Effector memory CD8-positive, alpha-beta T cell (primary cell): ENCODE data around the gene ESRP2.
A peak's percentile ranks its signal among the peaks of the same experiment; 100 is the strongest.

Experiments
- ATAC-seq: fragments of 150-1000 bp; cut with Tn5 transposase; replicated peaks from 2 replicates; pipeline ENCODE4 v1.10.0; 2021; ENCODE audit warnings: mild to moderate bottlenecking, moderate library complexity
- DNase-seq, 3 experiments: peaks; one replicate each; pipeline ENCODE4 v3.0.0; 2021
- H3K27ac Mint-ChIP-seq, 2 donors: one replicate each; pipeline ENCODE4 v1.8.0; 2022; ENCODE audit warnings: mild to moderate bottlenecking in 2 of 2, mixed read lengths in 2 of 2, moderate library complexity in 2 of 2
- H3K27me3 Mint-ChIP-seq, 2 donors: one replicate each; pipeline ENCODE4 v1.8.0; 2022; ENCODE audit warnings: mixed read lengths in 2 of 2
- H3K36me3 Mint-ChIP-seq: one replicate; pipeline ENCODE4 v1.8.0; 2022; ENCODE audit warnings: mild to moderate bottlenecking, moderate library complexity, mixed read lengths; ENCODE audit not compliant: insufficient read depth
- H3K4me1 Mint-ChIP-seq, 2 donors: one replicate each; pipeline ENCODE4 v1.8.0; 2022; ENCODE audit warnings: low read depth in 2 of 2, mixed read lengths in 2 of 2
- H3K4me3 Mint-ChIP-seq, 2 donors: one replicate each; pipeline ENCODE4 v1.8.0; 2022; ENCODE audit warnings: mild to moderate bottlenecking in 2 of 2, mixed read lengths in 2 of 2, moderate library complexity in 2 of 2
- H3K9me3 Mint-ChIP-seq, 2 donors: one replicate each; pipeline ENCODE4 v1.8.0; 2022; ENCODE audit warnings: mixed read lengths in 2 of 2
- total RNA-seq, 9 experiments: gene quantifications; one replicate each; lab custom pipeline; 2026; lab: John Stamatoyannopoulos, UW

Gene ESRP2
- total RNA-seq = 0 to 1.4 (median 0.13) reads per million in 9 experiments

- Mint-ChIP-seq H3K9me3 (no peaks in the 10 kb centered on the region), H3K4me3 (peak within 1 kb of the TSS; percentile 93 to 98), H3K36me3 (peaks cover 40% of the 10 kb centered on the region), H3K27me3 (no peaks in the 10 kb centered on the region), H3K27ac (peak within 1 kb of the TSS; percentile 64 to 76), H3K4me1 (peaks cover 24 to 27% of the 10 kb centered on the region in 2 donors)
- DNase-seq (no peak), ATAC-seq (no peak)
Observed at GRCh38 chr16:68235887-68236136, at the start of gene ESRP2. Gene ESRP2, minus strand, starts transcription at chr16:68236127. Its CDS starts 82 bp downstream, at chr16:68236045.

- Mint-ChIP-seq H3K27me3 (no peaks in the 10 kb centered on the region), H3K36me3 (peaks cover 43% of the 10 kb centered on the region), H3K27ac (peak overlapping the region; percentile 85 to 88), H3K9me3 (no peaks in the 10 kb centered on the region), H3K4me3 (peak overlapping the region; percentile 61 to 79), H3K4me1 (peaks cover 67 to 78% of the 10 kb centered on the region in 2 donors)
- ATAC-seq (no peak), DNase-seq (no peak)
Observed at GRCh38 chr16:68285683-68286082, 49.8 kb upstream of the ESRP2 start.

GRCh38 chr16:68284847-68285246 lies 48.9 kb upstream of the ESRP2 start:
- Mint-ChIP-seq H3K27me3 (no peaks in the 10 kb centered on the region), H3K9me3 (no peaks in the 10 kb centered on the region), H3K27ac (peak overlapping the region; percentile 85 to 88), H3K4me3 (peak overlapping the region; percentile 61 to 77), H3K36me3 (peaks cover 45% of the 10 kb centered on the region), H3K4me1 (peaks cover 62 to 72% of the 10 kb centered on the region in 2 donors)
- peak; percentile 4 for ATAC-seq
- DNase-seq = no peak

- DNase-seq (no peak), ATAC-seq (peak; percentile 38)
- Mint-ChIP-seq H3K27ac (peak overlapping the region; percentile 85 to 88), H3K36me3 (peaks cover 51% of the 10 kb centered on the region), H3K27me3 (no peaks in the 10 kb centered on the region), H3K4me1 (peaks cover 56 to 67% of the 10 kb centered on the region in 2 donors), H3K9me3 (no peaks in the 10 kb centered on the region), H3K4me3 (peak overlapping the region; percentile 61 to 77)
Observed at GRCh38 chr16:68283801-68284598, 48.1 kb upstream of the ESRP2 start.

GRCh38 chr16:68283346-68283745 lies 47.4 kb upstream of the ESRP2 start:
- DNase-seq = no peak
- no peaks in the 10 kb centered on the region for H3K27me3 Mint-ChIP-seq
- peaks cover 50% of the 10 kb centered on the region for H3K36me3 Mint-ChIP-seq
- H3K27ac Mint-ChIP-seq = peak overlapping the region; percentile 85 to 88
- H3K9me3 Mint-ChIP-seq = no peaks in the 10 kb centered on the region
- no peak for ATAC-seq
- peaks cover 56 to 67% of the 10 kb centered on the region in 2 donors for H3K4me1 Mint-ChIP-seq
- peak overlapping the region; percentile 61 to 77 for H3K4me3 Mint-ChIP-seq

GRCh38 chr16:68282064-68282452 lies 46.1 kb upstream of the ESRP2 start:
- DNase-seq (no peak), ATAC-seq (no peak)
- H3K27me3 Mint-ChIP-seq = no peaks in the 10 kb centered on the region
- H3K27ac Mint-ChIP-seq = peak overlapping the region; percentile 65 to 85
- no peak overlapping the region for H3K4me3 Mint-ChIP-seq
- no peaks in the 10 kb centered on the region for H3K9me3 Mint-ChIP-seq
- H3K36me3 Mint-ChIP-seq = peaks cover 48% of the 10 kb centered on the region
- H3K4me1 Mint-ChIP-seq = peaks cover 46 to 55% of the 10 kb centered on the region in 2 donors

- no peaks in the 10 kb centered on the region for H3K9me3 Mint-ChIP-seq
- ATAC-seq = no peak
- no peaks in the 10 kb centered on the region for H3K27me3 Mint-ChIP-seq
- H3K4me3 Mint-ChIP-seq = no peak overlapping the region
- H3K36me3 Mint-ChIP-seq = peaks cover 49% of the 10 kb centered on the region
- DNase-seq = no peak
- H3K4me1 Mint-ChIP-seq = peaks cover 43 to 51% of the 10 kb centered on the region in 2 donors
- peak overlapping the region; percentile 65 to 85 for H3K27ac Mint-ChIP-seq
Observed at GRCh38 chr16:68281368-68282063, 45.6 kb upstream of the ESRP2 start.

GRCh38 chr16:68279726-68280558 lies 44.0 kb upstream of the ESRP2 start:
- peaks cover 44 to 48% of the 10 kb centered on the region in 2 donors for H3K4me1 Mint-ChIP-seq
- no peaks in the 10 kb centered on the region for H3K27me3 Mint-ChIP-seq
- H3K36me3 Mint-ChIP-seq = peaks cover 60% of the 10 kb centered on the region
- no peak for DNase-seq
- no peak for ATAC-seq
- no peaks in the 10 kb centered on the region for H3K9me3 Mint-ChIP-seq
- no peak overlapping the region for H3K4me3 Mint-ChIP-seq
- peak overlapping the region; percentile 52 to 73 for H3K27ac Mint-ChIP-seq

GRCh38 chr16:68276223-68276622 lies 40.3 kb upstream of the ESRP2 start:
- Mint-ChIP-seq H3K36me3 (peaks cover 62% of the 10 kb centered on the region), H3K4me1 (peaks cover 37 to 38% of the 10 kb centered on the region in 2 donors), H3K9me3 (no peaks in the 10 kb centered on the region), H3K27me3 (no peaks in the 10 kb centered on the region), H3K27ac (peak overlapping the region; percentile 90 to 93), H3K4me3 (peak overlapping the region; percentile 62 to 69)
- no peak for ATAC-seq
- no peak for DNase-seq

GRCh38 chr16:68275611-68276191 lies 39.8 kb upstream of the ESRP2 start:
- peaks cover 61% of the 10 kb centered on the region for H3K36me3 Mint-ChIP-seq
- peaks cover 37 to 40% of the 10 kb centered on the region in 2 donors for H3K4me1 Mint-ChIP-seq
- no peaks in the 10 kb centered on the region for H3K9me3 Mint-ChIP-seq
- H3K27me3 Mint-ChIP-seq = no peaks in the 10 kb centered on the region
- H3K27ac Mint-ChIP-seq = peak overlapping the region; percentile 90 to 93
- ATAC-seq = peak; percentile 89
- peak; percentile 20 to 25 (median 24) for DNase-seq
- H3K4me3 Mint-ChIP-seq = peak overlapping the region; percentile 62 to 69

GRCh38 chr16:68274441-68274840 lies 38.5 kb upstream of the ESRP2 start:
- Mint-ChIP-seq H3K4me1 (peaks cover 38% of the 10 kb centered on the region in 2 donors), H3K4me3 (peak overlapping the region in 1 of 2 donors; percentile 69)
- no peak for ATAC-seq

GRCh38 chr16:68273896-68274295 lies 38.0 kb upstream of the ESRP2 start:
- peak overlapping the region in 1 of 2 donors; percentile 90 for H3K27ac Mint-ChIP-seq
- H3K36me3 Mint-ChIP-seq = peaks cover 61% of the 10 kb centered on the region
- H3K4me1 Mint-ChIP-seq = peaks cover 43% of the 10 kb centered on the region in 2 donors
- H3K27me3 Mint-ChIP-seq = no peaks in the 10 kb centered on the region
- H3K9me3 Mint-ChIP-seq = no peaks in the 10 kb centered on the region
- no peak for DNase-seq
- no peak for ATAC-seq
- H3K4me3 Mint-ChIP-seq = peak overlapping the region in 1 of 2 donors; percentile 27

More at GRCh38 chr16:68274441-68274840, 38.5 kb upstream of the ESRP2 start:
- no peak for DNase-seq
- Mint-ChIP-seq H3K9me3 (no peaks in the 10 kb centered on the region), H3K27me3 (no peaks in the 10 kb centered on the region), H3K27ac (peak overlapping the region in 1 of 2 donors; percentile 90), H3K36me3 (peaks cover 61% of the 10 kb centered on the region)

- Mint-ChIP-seq H3K9me3 (no peaks in the 10 kb centered on the region), H3K4me3 (peak overlapping the region; percentile 64 to 65), H3K27me3 (no peaks in the 10 kb centered on the region), H3K36me3 (peaks cover 65% of the 10 kb centered on the region), H3K27ac (peak overlapping the region; percentile 90 to 95), H3K4me1 (peaks cover 43 to 44% of the 10 kb centered on the region in 2 donors)
- DNase-seq (no peak), ATAC-seq (no peak)
Observed at GRCh38 chr16:68273459-68273858, 37.5 kb upstream of the ESRP2 start.
